Measurements from ENCODE around the gene FBLN5.
A peak's percentile ranks its signal among the peaks of the same experiment; 100 is the strongest.
"Not testable (repeated sequence)": the region's sequence is repeated elsewhere in the genome, so short reads cannot be mapped to it uniquely, and the experiment has no call there.

The FBLN5 gene

GRCh38 chr14:91861091-91861490 lies 86.4 kb downstream of the FBLN5 start:
- no peak for DNase-seq (ENCODE audit: low read depth in 3 of 3)

- no peak for DNase-seq (ENCODE audit: low read depth in 3 of 3)
Observed at GRCh38 chr14:91860238-91860637, 87.3 kb downstream of the FBLN5 start.

DNA sequence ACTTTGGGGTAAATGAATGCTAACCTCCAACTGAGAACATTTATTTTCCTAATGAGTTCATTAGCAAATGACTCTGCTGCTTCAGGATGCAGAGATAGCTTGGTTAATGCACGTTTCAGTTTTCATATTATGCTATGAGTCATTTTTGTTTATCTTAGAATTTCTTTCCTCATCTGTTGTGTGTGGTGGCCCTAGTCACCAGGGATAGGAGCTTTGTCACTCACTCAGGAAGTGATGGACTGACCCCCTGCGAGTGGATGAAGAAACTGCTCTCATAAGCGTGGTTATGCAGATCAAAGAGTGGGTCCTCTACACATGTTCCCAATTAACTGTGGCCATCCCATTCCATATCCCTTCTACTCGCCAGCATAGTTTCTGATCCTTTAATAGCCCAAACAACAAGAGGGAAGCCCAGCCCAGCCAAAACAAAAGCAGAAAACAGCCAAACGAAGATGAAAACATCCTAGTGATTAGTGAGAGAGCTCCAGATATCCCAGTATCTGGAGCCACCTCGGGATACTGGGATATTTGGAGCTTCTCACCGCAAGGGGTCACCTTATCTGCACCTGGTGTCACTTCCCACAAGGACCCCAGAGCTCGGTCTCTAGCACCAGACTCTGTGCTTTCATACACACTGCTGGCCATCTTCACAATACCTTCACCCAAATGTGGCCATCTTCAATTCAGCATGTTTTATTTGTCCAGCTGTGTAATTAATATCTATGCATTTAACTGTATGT lies 88.8 kb downstream of the FBLN5 start:
- DNase-seq (ENCODE audit: low read depth in 3 of 3) = no peak

DNA sequence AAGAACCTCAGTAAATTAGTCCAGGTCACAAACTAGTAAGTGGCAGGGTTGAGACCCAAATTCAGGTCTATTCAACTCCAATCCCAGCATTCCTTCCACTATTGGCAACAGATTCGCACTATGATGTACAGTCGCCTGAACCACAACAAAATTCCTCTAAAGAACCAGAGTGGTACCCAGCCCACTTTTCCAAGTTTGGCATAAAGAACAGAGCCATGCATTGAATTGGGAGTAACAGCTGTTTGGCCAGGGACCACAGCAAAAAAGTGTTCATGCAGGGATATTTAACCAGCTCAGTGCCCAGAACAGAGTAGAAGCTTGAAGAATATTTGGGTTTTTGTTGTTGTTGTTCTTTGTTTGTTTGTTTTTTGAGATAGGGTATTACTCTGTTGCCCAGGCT lies 89.9 kb downstream of the FBLN5 start:
- DNase-seq (ENCODE audit: low read depth in 3 of 3) = no peak

GRCh38 chr14:91854327-91854934 lies 93.1 kb downstream of the FBLN5 start:
- no peak for DNase-seq (ENCODE audit: low read depth in 3 of 3)

GRCh38 chr14:91851563-91851962 lies 95.9 kb downstream of the FBLN5 start:
- no peak for DNase-seq (ENCODE audit: low read depth in 3 of 3)

DNA sequence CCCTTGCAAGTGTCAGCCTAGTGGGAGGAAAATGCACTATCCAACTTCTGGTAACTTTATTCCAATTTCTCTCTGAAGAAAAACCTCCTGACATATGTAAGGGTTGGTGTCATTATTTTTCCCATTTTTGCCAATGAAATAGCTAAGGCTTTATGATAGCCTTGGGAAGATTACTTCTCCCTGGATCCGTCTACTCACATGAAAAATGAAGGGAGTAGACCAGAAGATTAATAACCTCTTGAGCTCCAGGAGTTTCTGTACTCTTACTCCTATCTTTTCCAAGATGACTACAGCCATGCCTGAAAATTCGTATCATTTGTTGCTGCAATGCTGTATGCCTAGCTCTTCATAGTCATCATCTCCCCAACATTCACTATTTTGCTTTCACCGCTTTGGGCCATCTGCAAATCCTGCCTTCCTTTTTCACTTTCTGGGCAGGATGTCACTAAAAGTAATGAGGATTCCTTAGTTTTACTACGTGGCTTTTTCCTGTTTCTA lies 98.9 kb downstream of the FBLN5 start:
- DNase-seq (ENCODE audit: low read depth in 3 of 3) = no peak

GRCh38 chr14:91847693-91848092 lies 99.8 kb downstream of the FBLN5 start:
- DNase-seq (ENCODE audit: low read depth in 3 of 3) = no peak

GRCh38 chr14:91845652-91846051 lies 101.8 kb downstream of the FBLN5 start:
- no peak for DNase-seq (ENCODE audit: low read depth in 3 of 3)

DNA sequence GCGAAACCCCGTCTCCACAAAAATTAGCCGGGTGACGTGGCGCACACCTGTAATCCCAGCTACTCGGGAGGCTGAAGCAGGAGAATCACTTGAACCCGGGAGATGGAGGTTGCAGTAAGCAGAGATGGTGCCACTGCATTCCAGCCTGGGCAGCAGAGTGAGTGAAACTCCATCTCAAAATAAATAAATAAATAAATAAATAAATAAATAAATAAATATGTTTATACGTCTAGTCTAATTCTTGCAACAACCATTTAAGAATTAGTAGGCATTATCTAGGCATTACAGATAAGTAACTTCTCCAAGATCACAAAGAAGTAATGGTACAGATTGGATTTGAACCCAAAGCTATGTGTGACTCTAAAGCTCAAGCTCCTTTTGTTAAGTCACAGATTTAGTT lies 102.4 kb downstream of the FBLN5 start:
- not testable (repeated sequence) for DNase-seq (ENCODE audit: low read depth in 3 of 3)

DNA sequence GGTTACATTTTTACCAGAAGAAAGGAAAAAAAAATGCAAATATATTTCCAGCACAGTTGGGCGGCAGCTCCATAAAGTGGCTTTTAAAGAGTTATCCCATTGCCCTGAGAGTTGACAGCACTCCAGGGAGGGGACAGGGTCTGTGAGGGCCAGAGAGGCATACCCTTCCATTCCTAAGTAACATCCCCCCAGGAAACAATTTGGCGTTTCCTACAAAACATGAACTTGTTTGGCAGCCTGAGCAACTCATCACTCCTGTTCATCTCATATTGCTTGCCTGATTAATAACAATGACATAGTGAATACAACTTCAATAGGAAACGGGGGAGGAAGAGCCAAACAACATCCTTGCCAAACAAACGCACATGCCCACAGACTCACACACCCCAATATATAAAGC lies 103.5 kb downstream of the FBLN5 start:
- DNase-seq (ENCODE audit: low read depth in 3 of 3) = no peak

GRCh38 chr14:91843437-91843836 lies 104.1 kb downstream of the FBLN5 start:
- no peak for DNase-seq (ENCODE audit: low read depth in 3 of 3)

- no peak for DNase-seq (ENCODE audit: low read depth in 3 of 3)
Observed at GRCh38 chr14:91841065-91841464, 106.4 kb downstream of the FBLN5 start.

GRCh38 chr14:91839749-91840148 lies 107.7 kb downstream of the FBLN5 start:
- no peak for DNase-seq (ENCODE audit: low read depth in 3 of 3)

DNA sequence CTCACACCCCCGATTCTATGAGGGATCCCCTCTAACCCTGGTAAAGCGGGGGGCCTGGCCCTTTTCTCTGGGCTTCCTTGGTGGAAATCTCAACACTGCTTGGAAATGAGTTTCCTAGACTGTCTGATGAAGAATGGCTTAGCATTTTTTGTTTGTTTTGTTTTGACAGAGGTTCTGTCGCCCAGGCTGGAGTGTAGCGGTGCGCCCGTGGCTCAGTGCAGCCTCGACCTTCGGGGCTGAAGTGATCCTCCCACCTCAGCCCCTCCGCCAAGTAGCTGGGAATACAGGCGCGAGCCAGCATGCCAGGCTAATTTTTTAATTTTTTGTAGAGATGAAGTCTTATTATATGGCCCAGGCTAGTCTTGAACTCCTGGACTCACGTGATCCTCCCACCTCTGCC lies 110.4 kb downstream of the FBLN5 start:
- no peak for DNase-seq (ENCODE audit: low read depth in 3 of 3)

DNA sequence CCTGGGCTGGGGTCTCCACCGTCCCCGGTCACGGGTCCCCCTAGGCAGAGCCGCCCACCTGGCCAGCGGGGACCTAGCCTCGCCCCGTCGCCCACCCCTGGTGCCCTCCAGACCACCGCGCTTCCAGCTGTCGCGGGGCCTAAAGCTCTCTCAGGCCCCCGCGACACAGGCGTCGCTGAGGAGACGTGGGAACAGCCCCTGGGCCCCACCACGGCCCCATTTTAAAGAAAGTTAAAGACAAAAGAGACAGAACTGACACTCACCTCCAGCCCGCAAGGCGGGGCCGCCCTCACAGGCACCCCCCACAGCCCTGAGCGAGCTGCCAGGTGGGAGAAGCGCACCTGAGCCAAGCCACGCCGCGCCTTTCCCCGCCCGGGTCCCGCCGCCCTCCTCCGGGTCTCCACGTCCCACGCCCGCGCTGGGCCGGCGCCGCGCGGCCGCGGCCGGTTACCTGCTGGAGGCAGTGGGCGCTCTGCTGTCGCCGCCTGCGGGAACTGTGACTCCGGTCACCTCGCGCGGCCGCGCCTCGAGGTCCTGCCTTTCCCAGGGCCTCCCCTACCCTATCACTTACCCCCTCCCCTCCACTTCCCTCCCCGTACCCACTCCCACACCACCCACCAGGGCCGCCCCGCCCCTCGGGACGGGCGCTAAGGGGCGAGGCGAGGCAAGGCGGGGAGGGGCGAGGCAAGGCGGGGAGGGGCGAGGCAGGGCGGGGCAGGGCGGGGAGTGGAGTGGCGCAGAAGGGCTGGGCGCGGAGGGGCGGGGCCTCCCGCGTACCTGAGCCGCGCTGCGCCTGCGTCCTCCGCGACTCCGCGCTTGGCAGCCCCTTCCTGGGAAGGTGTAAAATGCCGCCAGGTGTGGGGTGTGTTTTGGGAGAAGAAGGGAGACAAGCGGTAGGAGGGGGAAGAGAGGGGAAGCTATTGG lies 111.3 kb downstream of the FBLN5 start:
- peak; percentile 86 to 92 (median 89) for DNase-seq (ENCODE audit: low read depth in 3 of 3)

GRCh38 chr14:91835197-91835919 lies 112.1 kb downstream of the FBLN5 start:
- no peak for DNase-seq (ENCODE audit: low read depth in 3 of 3)

DNA sequence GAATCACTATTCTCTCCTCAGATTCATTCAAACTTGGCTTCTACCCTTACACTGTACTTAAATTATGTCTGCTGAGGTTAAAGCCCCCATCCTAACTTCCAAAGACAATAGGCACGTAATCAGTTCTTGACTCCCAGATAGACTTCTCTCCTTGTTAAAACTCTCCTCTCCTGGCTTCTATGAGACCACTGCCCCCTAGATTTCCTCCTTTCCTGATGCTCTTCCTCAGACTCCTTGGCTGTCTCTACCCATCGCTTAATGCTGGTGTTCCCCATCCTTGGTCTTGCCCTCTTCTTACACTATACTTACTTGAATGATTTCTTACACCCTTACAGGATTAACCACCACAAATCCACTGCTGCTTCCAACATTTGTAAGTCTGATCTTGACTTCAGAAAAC lies 112.9 kb downstream of the FBLN5 start:
- DNase-seq (ENCODE audit: low read depth in 3 of 3) = no peak

DNA sequence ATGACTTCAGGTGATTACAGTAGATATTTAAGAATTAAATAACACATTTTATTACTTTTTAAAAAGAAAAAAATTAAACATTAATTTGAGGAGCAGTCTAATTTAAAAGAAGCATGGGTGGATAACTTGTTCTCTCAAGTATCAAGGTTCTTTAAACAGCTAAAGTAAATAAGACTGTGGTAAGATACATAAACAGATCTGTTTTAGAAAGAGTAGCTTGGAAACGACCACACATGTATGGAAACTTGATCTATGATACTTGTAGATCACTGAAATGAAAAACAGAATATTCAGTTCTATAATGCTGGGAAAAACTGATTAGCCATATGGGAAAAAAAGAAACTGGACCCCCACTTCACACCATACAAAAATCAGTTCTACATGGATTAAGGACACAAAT lies 116.2 kb downstream of the FBLN5 start:
- no peak for DNase-seq (ENCODE audit: low read depth in 3 of 3)

GRCh38 chr14:91830777-91831176 lies 116.7 kb downstream of the FBLN5 start:
- DNase-seq (ENCODE audit: low read depth in 3 of 3) = no peak

GRCh38 chr14:91829511-91829910 lies 118.0 kb downstream of the FBLN5 start:
- no peak for DNase-seq (ENCODE audit: low read depth in 3 of 3)

DNA sequence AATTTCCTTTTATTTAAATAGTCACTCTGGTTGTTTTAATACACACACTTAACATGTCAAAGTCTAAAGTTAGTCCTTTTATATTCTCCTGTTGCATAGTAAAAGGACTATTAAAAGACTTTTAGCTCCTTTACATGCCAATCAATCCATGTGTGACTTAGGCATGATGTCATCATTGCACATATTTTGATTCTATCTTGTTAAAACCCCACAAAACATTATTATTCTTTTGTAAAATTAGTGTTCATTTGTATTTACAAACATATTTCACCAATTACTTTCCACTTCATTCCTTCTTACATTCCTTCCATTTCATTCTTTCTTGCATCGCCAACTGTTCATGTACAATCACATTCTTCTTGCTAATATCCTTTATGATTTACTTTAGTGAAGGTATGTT lies 119.7 kb downstream of the FBLN5 start:
- no peak for DNase-seq (ENCODE audit: low read depth in 3 of 3)

All from stimulated activated CD4-positive, alpha-beta T cell treated with anti-CD3 and anti-CD28 coated beads, TNF-alpha, amount 100 ng/mL, for 4 hours (primary cell).